ENCODE data around the gene CLN5. TPM values are rescaled to one million over a fixed set of nuclear protein-coding genes. Genes with fewer than 3 reads are reported as not detected.

The CLN5 gene
- total RNA-seq, 4 donors from 2014 or later = 20.2 to 39.7 (median 27.0) TPM

DNA sequence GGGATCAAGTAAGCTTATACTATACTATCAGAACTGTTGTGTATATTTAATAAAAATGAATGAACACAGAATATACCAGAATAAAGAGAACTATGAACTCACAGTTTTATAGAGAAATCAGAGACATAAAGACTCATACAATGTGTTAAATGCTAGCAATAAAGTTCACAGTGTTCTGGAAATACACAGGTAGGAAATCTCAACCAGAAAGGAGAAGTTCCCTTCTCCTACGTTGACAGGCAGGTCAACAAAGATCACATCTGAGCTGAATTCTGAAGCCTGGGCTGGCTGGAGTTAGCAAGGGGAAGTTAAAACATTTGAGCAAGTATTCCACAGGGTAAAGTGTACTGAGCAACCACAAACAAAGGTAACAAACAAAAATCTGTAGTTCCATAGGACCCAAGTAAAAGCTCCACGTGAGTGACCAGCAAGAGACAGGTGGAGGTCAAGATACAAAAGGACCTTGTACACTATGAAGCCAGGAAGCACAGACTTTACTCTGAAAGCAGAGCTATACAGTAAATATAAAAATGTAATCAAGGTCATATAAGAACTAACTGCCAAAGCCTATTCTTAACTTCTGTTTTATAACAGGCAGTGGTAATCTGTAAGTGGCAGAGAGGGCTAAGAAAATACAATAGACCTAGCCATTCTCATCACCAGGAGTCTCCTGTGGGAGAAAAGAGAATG is 22.1 kb downstream of the CLN5 start:
- Histone ChIP-seq H3K27me3 (no peaks in the 10 kb centered on the region), H3K4me3 (no peak overlapping the region), H3K36me3 (peaks cover 4 to 91% of the 10 kb centered on the region in 2 donors), H3K27ac (peak overlapping the region in 1 of 4 donors; percentile 5), H3K9me3 (no peaks in the 10 kb centered on the region), H3K4me1 (peaks cover 6 to 61% (median 12%) of the 10 kb centered on the region in 3 donors)
- no peak for ATAC-seq
- TF ChIP-seq POLR2AphosphoS5 (IDR thresholded peaks at IDR 0.05) = no peak
- WGBS, 2 donors (ENCODE audit: low coverage in 1 of 2) = 77 to 83% methylated on average over 2 of the region's 2 CpGs

DNA sequence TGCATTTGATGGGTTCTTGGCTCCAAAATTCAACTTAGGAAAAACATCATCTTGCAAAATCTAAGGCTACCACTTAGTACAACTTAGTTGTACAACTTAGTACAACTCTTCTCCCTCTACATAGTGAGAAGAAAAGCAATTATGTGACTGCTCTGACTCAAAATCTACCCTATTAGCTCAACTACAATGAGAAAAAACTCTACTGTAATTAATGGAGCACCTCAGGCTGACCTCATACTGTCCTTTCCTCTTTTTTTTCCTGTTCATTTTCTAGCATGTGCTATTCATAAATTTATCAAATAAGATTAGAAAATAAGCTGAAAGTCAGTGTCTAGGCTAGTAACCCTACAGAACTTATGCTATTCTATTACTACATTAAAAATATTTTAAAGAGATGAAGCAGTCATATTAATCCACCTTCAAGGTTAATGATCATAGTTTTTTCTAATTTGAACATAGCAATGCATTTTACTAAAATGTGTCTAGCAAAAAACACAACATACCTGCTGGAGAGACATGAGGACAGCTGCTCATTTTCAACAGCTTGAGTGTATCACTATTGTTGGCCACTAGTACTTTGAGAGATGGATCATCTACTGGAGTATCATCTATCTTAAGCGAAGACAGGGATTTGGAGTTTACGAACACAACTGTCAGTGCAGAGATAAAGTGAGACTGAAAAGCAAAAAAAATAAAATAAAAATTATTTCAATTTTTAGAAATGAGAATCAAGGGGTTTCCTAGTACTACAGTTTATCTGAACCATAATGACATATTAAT is 23.2 kb downstream of the CLN5 start:
- no peak for TF ChIP-seq EP300 (IDR thresholded peaks at IDR 0.05)
- TF ChIP-seq, protein P1, sequence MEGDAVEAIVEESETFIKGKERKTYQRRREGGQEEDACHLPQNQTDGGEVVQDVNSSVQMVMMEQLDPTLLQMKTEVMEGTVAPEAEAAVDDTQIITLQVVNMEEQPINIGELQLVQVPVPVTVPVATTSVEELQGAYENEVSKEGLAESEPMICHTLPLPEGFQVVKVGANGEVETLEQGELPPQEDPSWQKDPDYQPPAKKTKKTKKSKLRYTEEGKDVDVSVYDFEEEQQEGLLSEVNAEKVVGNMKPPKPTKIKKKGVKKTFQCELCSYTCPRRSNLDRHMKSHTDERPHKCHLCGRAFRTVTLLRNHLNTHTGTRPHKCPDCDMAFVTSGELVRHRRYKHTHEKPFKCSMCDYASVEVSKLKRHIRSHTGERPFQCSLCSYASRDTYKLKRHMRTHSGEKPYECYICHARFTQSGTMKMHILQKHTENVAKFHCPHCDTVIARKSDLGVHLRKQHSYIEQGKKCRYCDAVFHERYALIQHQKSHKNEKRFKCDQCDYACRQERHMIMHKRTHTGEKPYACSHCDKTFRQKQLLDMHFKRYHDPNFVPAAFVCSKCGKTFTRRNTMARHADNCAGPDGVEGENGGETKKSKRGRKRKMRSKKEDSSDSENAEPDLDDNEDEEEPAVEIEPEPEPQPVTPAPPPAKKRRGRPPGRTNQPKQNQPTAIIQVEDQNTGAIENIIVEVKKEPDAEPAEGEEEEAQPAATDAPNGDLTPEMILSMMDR (IDR thresholded peaks at IDR 0.05) = no peak
- no peak for TF ChIP-seq POLR2AphosphoS5 (IDR thresholded peaks at IDR 0.05)
- no peak for TF ChIP-seq POLR2A (IDR thresholded peaks at IDR 0.05)
- Histone ChIP-seq H3K4me1 (peaks cover 16 to 67% (median 16%) of the 10 kb centered on the region in 3 donors), H3K27me3 (no peaks in the 10 kb centered on the region), H3K9me3 (no peaks in the 10 kb centered on the region), H3K27ac (peak overlapping the region in 2 of 4 donors; percentile 27 to 65), H3K4me3 (no peak overlapping the region), H3K36me3 (peaks cover 4 to 80% of the 10 kb centered on the region in 2 donors)
- 60 to 79% methylated on average over 2 of the region's 2 CpGs for WGBS, 2 donors (ENCODE audit: low coverage in 1 of 2)
- ATAC-seq = no peak

DNA sequence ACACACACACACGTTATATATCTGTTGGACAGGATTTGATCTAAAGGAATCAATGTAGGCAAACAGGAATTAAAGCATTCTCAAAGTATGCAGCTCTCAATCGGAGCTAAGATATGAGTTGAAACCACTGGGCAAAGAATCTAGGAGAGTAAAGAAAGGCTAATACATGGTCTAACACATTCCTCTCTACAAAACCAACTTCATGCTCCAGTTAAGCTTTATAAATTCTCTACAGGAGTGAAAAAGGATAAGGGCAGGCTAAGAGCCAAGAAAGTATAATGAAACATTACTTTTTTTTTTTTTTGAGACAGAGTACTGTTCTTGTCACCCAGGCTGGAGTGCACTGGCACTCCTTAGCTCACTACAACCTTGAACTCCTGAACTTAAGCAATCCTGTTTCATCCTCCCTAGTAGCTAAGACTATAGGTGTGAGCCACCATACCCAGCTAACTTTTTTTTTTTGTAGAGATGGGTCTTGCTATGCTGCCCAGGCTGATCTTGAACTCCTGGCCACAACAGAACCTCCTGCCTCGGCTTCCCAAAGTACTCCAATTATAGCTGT is 24.5 kb downstream of the CLN5 start:
- WGBS, 2 donors (ENCODE audit: low coverage in 1 of 2) = 53 to 66% methylated on average over 3 of the region's 3 CpGs
- Histone ChIP-seq H3K9me3 (no peaks in the 10 kb centered on the region), H3K27ac (peak overlapping the region; percentile 43 to 65 (median 58)), H3K36me3 (peaks cover 4 to 68% of the 10 kb centered on the region in 2 donors), H3K27me3 (no peaks in the 10 kb centered on the region), H3K4me3 (no peak overlapping the region), H3K4me1 (peaks cover 22 to 80% (median 23%) of the 10 kb centered on the region in 3 donors)
- peak; percentile 36 for ATAC-seq
- no peak for TF ChIP-seq POLR2AphosphoS5 (IDR thresholded peaks at IDR 0.05)
- TF ChIP-seq POLR2A (IDR thresholded peaks at IDR 0.05) = no peak
- TF ChIP-seq, protein P1 (IDR thresholded peaks at IDR 0.05) = no peak
- no peak for TF ChIP-seq EP300 (IDR thresholded peaks at IDR 0.05)

DNA sequence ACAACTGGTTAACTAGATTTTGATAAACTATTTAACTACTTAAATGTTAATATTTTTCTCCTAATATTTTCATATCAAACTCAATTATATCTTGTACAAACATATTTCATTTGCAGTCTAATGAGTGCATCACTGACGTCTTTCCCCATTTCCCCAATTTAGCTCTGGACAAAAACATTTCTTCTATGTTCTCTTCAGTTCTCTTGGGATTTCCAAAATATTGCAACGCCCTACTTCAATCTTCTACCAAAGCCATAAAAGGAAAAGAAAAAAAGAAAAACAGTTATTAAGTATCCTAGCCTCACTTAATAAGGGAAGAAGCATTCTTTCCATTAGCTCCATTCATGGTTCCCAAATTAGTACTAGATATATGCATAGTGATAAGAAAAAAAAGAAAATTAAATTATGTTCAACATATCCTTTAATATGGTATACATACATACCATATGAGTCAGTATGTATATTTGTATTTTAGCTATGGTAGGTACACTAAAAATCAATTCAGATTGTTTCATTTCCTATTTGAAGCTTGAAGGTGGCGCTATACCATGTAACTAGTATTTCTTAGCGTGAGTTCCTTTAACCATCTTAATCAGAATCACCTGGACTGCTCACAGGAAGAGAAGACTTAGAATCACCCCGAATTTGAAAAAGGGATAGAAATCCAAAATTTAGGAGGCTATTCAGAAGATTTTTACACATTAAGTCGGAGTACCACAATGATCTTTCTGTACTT is 25.2 kb downstream of the CLN5 start:
- no peaks in the 10 kb centered on the region for H3K27me3 ChIP-seq
- TF ChIP-seq POLR2AphosphoS5 (IDR thresholded peaks at IDR 0.05) (no peak), EP300 (IDR thresholded peaks at IDR 0.05) (no peak), POLR2A (IDR thresholded peaks at IDR 0.05) (no peak)
- TF ChIP-seq, protein P1 (IDR thresholded peaks at IDR 0.05) = no peak
- no peak overlapping the region for H3K4me3 ChIP-seq
- H3K9me3 ChIP-seq = no peaks in the 10 kb centered on the region
- H3K27ac ChIP-seq = peak overlapping the region in 3 of 4 donors; percentile 43 to 65 (median 63)
- ATAC-seq = peak; percentile 60
- peaks cover 4 to 61% of the 10 kb centered on the region in 2 donors for H3K36me3 ChIP-seq
- 83% methylated on average over 6 of the region's 6 CpGs for WGBS, 2 donors (ENCODE audit: low coverage in 1 of 2)
- H3K4me1 ChIP-seq = peaks cover 27 to 87% (median 28%) of the 10 kb centered on the region in 3 donors

DNA sequence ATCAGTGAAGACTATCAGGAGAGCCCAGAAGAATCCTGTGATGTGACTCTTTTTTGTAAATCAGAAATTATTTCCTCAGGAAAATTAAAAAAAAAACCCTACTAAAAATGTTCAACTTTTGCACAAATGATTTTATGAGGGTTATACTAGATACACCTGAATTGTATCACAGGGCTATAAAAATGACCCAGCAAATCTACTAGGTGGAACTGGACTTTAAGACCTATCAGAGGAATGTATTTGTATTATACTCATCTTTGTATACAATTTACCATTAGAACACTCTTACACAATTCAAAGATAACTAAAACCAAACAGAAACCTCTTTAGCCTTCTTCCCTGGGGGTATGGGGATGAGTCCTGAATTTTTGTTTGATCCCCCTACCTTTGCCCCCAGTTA is 27.9 kb downstream of the CLN5 start:
- no peak for ATAC-seq
- Histone ChIP-seq H3K36me3 (peaks cover under 1 to 34% of the 10 kb centered on the region in 2 donors), H3K9me3 (no peaks in the 10 kb centered on the region), H3K27me3 (no peaks in the 10 kb centered on the region), H3K4me3 (no peak overlapping the region), H3K4me1 (peaks cover 30 to 96% (median 32%) of the 10 kb centered on the region in 3 donors), H3K27ac (no peak overlapping the region)
- TF ChIP-seq POLR2AphosphoS5 (IDR thresholded peaks at IDR 0.05) = no peak
- TF ChIP-seq, protein P1 (IDR thresholded peaks at IDR 0.05) = no peak
- TF ChIP-seq POLR2A (IDR thresholded peaks at IDR 0.05) = no peak
- no peak for TF ChIP-seq EP300 (IDR thresholded peaks at IDR 0.05)
